C4-2B (cell line): ENCODE results near the gene TMEM80.

Source experiments
- ZFX ChIP-seq: fragments of 450-650 bp; IDR thresholded peaks from 2 replicates; pipeline ENCODE4 v1.6.1; 2017
- TF ChIP-seq, protein P1 (sequence below): fragments of 450-650 bp; conservative IDR thresholded peaks from 2 replicates; pipeline ENCODE4 v1.5.1; 2017; ENCODE audit warnings: mild to moderate bottlenecking

DNA sequence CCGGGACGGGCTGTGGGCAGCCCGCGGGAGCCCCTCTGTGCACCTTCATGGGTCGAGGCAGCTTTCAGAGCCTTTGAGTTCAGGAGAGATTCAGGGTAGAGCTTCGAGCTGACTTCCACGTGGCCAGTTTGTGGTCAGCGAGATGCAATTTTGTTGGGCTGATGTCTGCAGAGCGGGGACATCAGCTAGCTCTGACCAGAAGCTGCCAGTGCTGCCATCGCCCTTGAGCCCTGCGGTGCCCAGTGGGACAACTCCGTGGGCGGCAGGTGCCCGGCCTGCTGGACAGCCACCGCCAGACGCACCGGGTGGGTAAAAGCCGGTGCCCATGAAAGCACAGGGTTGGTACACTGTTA, 52.4 kb downstream of the TMEM80 start:
- TF ChIP-seq, protein P1, sequence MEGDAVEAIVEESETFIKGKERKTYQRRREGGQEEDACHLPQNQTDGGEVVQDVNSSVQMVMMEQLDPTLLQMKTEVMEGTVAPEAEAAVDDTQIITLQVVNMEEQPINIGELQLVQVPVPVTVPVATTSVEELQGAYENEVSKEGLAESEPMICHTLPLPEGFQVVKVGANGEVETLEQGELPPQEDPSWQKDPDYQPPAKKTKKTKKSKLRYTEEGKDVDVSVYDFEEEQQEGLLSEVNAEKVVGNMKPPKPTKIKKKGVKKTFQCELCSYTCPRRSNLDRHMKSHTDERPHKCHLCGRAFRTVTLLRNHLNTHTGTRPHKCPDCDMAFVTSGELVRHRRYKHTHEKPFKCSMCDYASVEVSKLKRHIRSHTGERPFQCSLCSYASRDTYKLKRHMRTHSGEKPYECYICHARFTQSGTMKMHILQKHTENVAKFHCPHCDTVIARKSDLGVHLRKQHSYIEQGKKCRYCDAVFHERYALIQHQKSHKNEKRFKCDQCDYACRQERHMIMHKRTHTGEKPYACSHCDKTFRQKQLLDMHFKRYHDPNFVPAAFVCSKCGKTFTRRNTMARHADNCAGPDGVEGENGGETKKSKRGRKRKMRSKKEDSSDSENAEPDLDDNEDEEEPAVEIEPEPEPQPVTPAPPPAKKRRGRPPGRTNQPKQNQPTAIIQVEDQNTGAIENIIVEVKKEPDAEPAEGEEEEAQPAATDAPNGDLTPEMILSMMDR: no peak
- no peak for TF ChIP-seq ZFX
